ENCODE measurements around the gene ARHGEF6.
"Not testable (repeated sequence)": the region's sequence is repeated elsewhere in the genome, so short reads cannot be mapped to it uniquely, and the experiment has no call there.

The ARHGEF6 gene

GRCh38 chrX:136825771-136826170 is 45.0 kb upstream of the ARHGEF6 start:
- Histone ChIP-seq H2AFZ (ENCODE audit: low read length) (no peak overlapping the region), H4K91ac (ENCODE audit: low read depth, low read length, poor library complexity) (no peak overlapping the region), H2BK120ac (ENCODE audit: low read depth, low read length) (no peak overlapping the region), H2BK12ac (ENCODE audit: low read length) (no peak overlapping the region), H3K9ac (ENCODE audit: low read depth, low read length, poor library complexity) (no peak overlapping the region), H4K8ac (ENCODE audit: low read depth, low read length) (no peak overlapping the region), H3K36me3 (replicated peaks in 1 of 2; ENCODE audit: control insufficient read depth in 2 of 2, insufficient read depth in 2 of 2, low read length in 2 of 2) (peaks cover 0 to 3% of the 10 kb centered on the region in 2 donors), H3K18ac (ENCODE audit: low read length) (no peak overlapping the region), H3K4me1 (ENCODE audit: control insufficient read depth in 2 of 2, insufficient read depth in 1 of 2, low read depth in 1 of 2, low read length in 2 of 2) (no peaks in the 10 kb centered on the region), H3K14ac (ENCODE audit: low read length) (no peak overlapping the region), H3K9me3 (replicated peaks in 1 of 2; ENCODE audit: control insufficient read depth in 2 of 2, insufficient read depth in 1 of 2, low read depth in 1 of 2, low read length in 2 of 2) (no peaks in the 10 kb centered on the region), H3K4ac (ENCODE audit: low read length) (no peak overlapping the region), H3K27ac (replicated peaks; ENCODE audit: low read length) (no peak overlapping the region), H3K4me2 (ENCODE audit: insufficient read depth, low read length, poor library complexity, severe bottlenecking) (no peak overlapping the region), H2AK5ac (ENCODE audit: low read depth, low read length) (no peak overlapping the region), H2BK5ac (ENCODE audit: low read length) (no peak overlapping the region), H3K27me3 (ENCODE audit: control insufficient read depth in 3 of 3, insufficient read depth in 3 of 3, low read depth in 1 of 3, low read length in 3 of 3) (no peaks in the 10 kb centered on the region), H3K23ac (ENCODE audit: low read depth, low read length, poor library complexity) (no peak overlapping the region), H2BK15ac (ENCODE audit: low read length) (no peak overlapping the region), H3K4me3 (ENCODE audit: low read length in 2 of 2) (no peak overlapping the region), H3K79me1 (ENCODE audit: low read depth, low read length) (no peaks in the 10 kb centered on the region)
- DNase-seq (ENCODE audit: low spot score) = no peak
- WGBS, 2 donors (ENCODE audit: extremely low coverage in 2 of 2, insufficient read length in 2 of 2, insufficient replicate concordance in 1 of 2) = no CpG with 5 or more reads among the region's 2 CpGs

GRCh38 chrX:136823175-136823574 is 42.4 kb upstream of the ARHGEF6 start:
- Histone ChIP-seq H2AFZ (ENCODE audit: low read length) (no peak overlapping the region), H2AK5ac (ENCODE audit: low read depth, low read length) (no peak overlapping the region), H4K8ac (ENCODE audit: low read depth, low read length) (no peak overlapping the region), H3K9ac (ENCODE audit: low read depth, low read length, poor library complexity) (no peak overlapping the region), H3K79me1 (ENCODE audit: low read depth, low read length) (no peaks in the 10 kb centered on the region), H3K27ac (replicated peaks; ENCODE audit: low read length) (no peak overlapping the region), H4K91ac (ENCODE audit: low read depth, low read length, poor library complexity) (no peak overlapping the region), H3K27me3 (ENCODE audit: control insufficient read depth in 3 of 3, insufficient read depth in 3 of 3, low read depth in 1 of 3, low read length in 3 of 3) (no peaks in the 10 kb centered on the region), H3K4me2 (ENCODE audit: insufficient read depth, low read length, poor library complexity, severe bottlenecking) (no peak overlapping the region), H3K36me3 (replicated peaks in 1 of 2; ENCODE audit: control insufficient read depth in 2 of 2, insufficient read depth in 2 of 2, low read length in 2 of 2) (peaks cover 2 to 10% of the 10 kb centered on the region in 2 donors), H3K4ac (ENCODE audit: low read length) (no peak overlapping the region), H2BK12ac (ENCODE audit: low read length) (no peak overlapping the region), H3K23ac (ENCODE audit: low read depth, low read length, poor library complexity) (no peak overlapping the region), H3K18ac (ENCODE audit: low read length) (no peak overlapping the region), H3K4me1 (ENCODE audit: control insufficient read depth in 2 of 2, insufficient read depth in 1 of 2, low read depth in 1 of 2, low read length in 2 of 2) (no peaks in the 10 kb centered on the region), H3K9me3 (replicated peaks in 1 of 2; ENCODE audit: control insufficient read depth in 2 of 2, insufficient read depth in 1 of 2, low read depth in 1 of 2, low read length in 2 of 2) (no peaks in the 10 kb centered on the region), H3K4me3 (ENCODE audit: low read length in 2 of 2) (no peak overlapping the region), H2BK15ac (ENCODE audit: low read length) (no peak overlapping the region), H2BK120ac (ENCODE audit: low read depth, low read length) (no peak overlapping the region), H3K14ac (ENCODE audit: low read length) (no peak overlapping the region), H2BK5ac (ENCODE audit: low read length) (no peak overlapping the region)
- no CpG with 5 or more reads among the region's 1 CpG for WGBS, 2 donors (ENCODE audit: extremely low coverage in 2 of 2, insufficient read length in 2 of 2, insufficient replicate concordance in 1 of 2)
- DNase-seq (ENCODE audit: low spot score) = no peak

GRCh38 chrX:136822337-136823095 is 41.8 kb upstream of the ARHGEF6 start:
- Histone ChIP-seq H2BK12ac (ENCODE audit: low read length) (no peak overlapping the region), H3K23ac (ENCODE audit: low read depth, low read length, poor library complexity) (no peak overlapping the region), H2AK5ac (ENCODE audit: low read depth, low read length) (no peak overlapping the region), H2BK120ac (ENCODE audit: low read depth, low read length) (no peak overlapping the region), H3K27ac (replicated peaks; ENCODE audit: low read length) (no peak overlapping the region), H3K4me2 (ENCODE audit: insufficient read depth, low read length, poor library complexity, severe bottlenecking) (no peak overlapping the region), H3K18ac (ENCODE audit: low read length) (no peak overlapping the region), H3K4me3 (ENCODE audit: low read length in 2 of 2) (no peak overlapping the region), H3K4me1 (ENCODE audit: control insufficient read depth in 2 of 2, insufficient read depth in 1 of 2, low read depth in 1 of 2, low read length in 2 of 2) (no peaks in the 10 kb centered on the region), H3K4ac (ENCODE audit: low read length) (no peak overlapping the region), H2BK5ac (ENCODE audit: low read length) (no peak overlapping the region), H3K14ac (ENCODE audit: low read length) (no peak overlapping the region), H3K79me1 (ENCODE audit: low read depth, low read length) (no peaks in the 10 kb centered on the region), H4K8ac (ENCODE audit: low read depth, low read length) (no peak overlapping the region), H2BK15ac (ENCODE audit: low read length) (no peak overlapping the region), H4K91ac (ENCODE audit: low read depth, low read length, poor library complexity) (no peak overlapping the region), H3K27me3 (ENCODE audit: control insufficient read depth in 3 of 3, insufficient read depth in 3 of 3, low read depth in 1 of 3, low read length in 3 of 3) (no peaks in the 10 kb centered on the region), H2AFZ (ENCODE audit: low read length) (no peak overlapping the region), H3K36me3 (replicated peaks in 1 of 2; ENCODE audit: control insufficient read depth in 2 of 2, insufficient read depth in 2 of 2, low read length in 2 of 2) (peaks cover 2 to 12% of the 10 kb centered on the region in 2 donors), H3K9ac (ENCODE audit: low read depth, low read length, poor library complexity) (no peak overlapping the region), H3K9me3 (replicated peaks in 1 of 2; ENCODE audit: control insufficient read depth in 2 of 2, insufficient read depth in 1 of 2, low read depth in 1 of 2, low read length in 2 of 2) (no peaks in the 10 kb centered on the region)
- no CpG with 5 or more reads among the region's 5 CpGs for WGBS, 2 donors (ENCODE audit: extremely low coverage in 2 of 2, insufficient read length in 2 of 2, insufficient replicate concordance in 1 of 2)
- no peak for DNase-seq (ENCODE audit: low spot score)

- H3K27ac ChIP-seq (replicated peaks; ENCODE audit: low read length); H3K27me3 ChIP-seq (ENCODE audit: control insufficient read depth in 3 of 3, insufficient read depth in 3 of 3, low read depth in 1 of 3, low read length in 3 of 3); H3K9ac ChIP-seq (ENCODE audit: low read depth, low read length, poor library complexity); H3K4me2 ChIP-seq (ENCODE audit: insufficient read depth, low read length, poor library complexity, severe bottlenecking); H3K9me3 ChIP-seq (replicated peaks in 1 of 2; ENCODE audit: control insufficient read depth in 2 of 2, insufficient read depth in 1 of 2, low read depth in 1 of 2, low read length in 2 of 2); H3K23ac ChIP-seq (ENCODE audit: low read depth, low read length, poor library complexity); H3K18ac ChIP-seq (ENCODE audit: low read length); H2BK5ac ChIP-seq (ENCODE audit: low read length); H2BK15ac ChIP-seq (ENCODE audit: low read length); H2AFZ ChIP-seq (ENCODE audit: low read length); H4K91ac ChIP-seq (ENCODE audit: low read depth, low read length, poor library complexity); H3K4ac ChIP-seq (ENCODE audit: low read length); H3K4me1 ChIP-seq (ENCODE audit: control insufficient read depth in 2 of 2, insufficient read depth in 1 of 2, low read depth in 1 of 2, low read length in 2 of 2); H3K79me1 ChIP-seq (ENCODE audit: low read depth, low read length); H4K8ac ChIP-seq (ENCODE audit: low read depth, low read length); H2AK5ac ChIP-seq (ENCODE audit: low read depth, low read length); H3K4me3 ChIP-seq (ENCODE audit: low read length in 2 of 2); H2BK120ac ChIP-seq (ENCODE audit: low read depth, low read length); H3K14ac ChIP-seq (ENCODE audit: low read length); H2BK12ac ChIP-seq (ENCODE audit: low read length); DNase-seq (ENCODE audit: low spot score): not testable (repeated sequence)
- WGBS, 2 donors (ENCODE audit: extremely low coverage in 2 of 2, insufficient read length in 2 of 2, insufficient replicate concordance in 1 of 2) = no CpG with 5 or more reads among the region's 9 CpGs
- H3K36me3 ChIP-seq (replicated peaks in 1 of 2; ENCODE audit: control insufficient read depth in 2 of 2, insufficient read depth in 2 of 2, low read length in 2 of 2) = peaks cover 2 to 12% of the 10 kb centered on the region in 2 donors
Observed at GRCh38 chrX:136819756-136820155, 39.0 kb upstream of the ARHGEF6 start.

Measured in neuronal stem cell (in vitro differentiated cells).